Thymus (tissue), 11 donors: ENCODE data around the gene TRPV6. TPM values are rescaled to one million over a fixed set of nuclear protein-coding genes. Genes with fewer than 3 reads are reported as not detected.
A peak's percentile ranks its signal among the peaks of the same experiment; 100 is the strongest.

Experiments used
- DNase-seq, 9 donors: peaks; one replicate each; pipeline ENCODE4 v3.0.0-alpha.2; 2013; ENCODE audit warnings: low spot score in 9 of 9, low read depth in 6 of 9, missing footprints in 1 of 9
- H3K27ac ChIP-seq, 2 donors: one replicate each; pipeline ENCODE4 v1.5.1; 2013; ENCODE audit warnings: control low read depth in 1 of 2, low read depth in 1 of 2, low read length in 1 of 2, mild to moderate bottlenecking in 1 of 2, moderate library complexity in 1 of 2
- H3K27me3 ChIP-seq, 2 donors: one replicate each; pipeline ENCODE4 v1.5.1; 2013; ENCODE audit warnings: low read length in 1 of 2; ENCODE audit not compliant: control insufficient read depth in 2 of 2, insufficient read depth in 1 of 2
- H3K36me3 ChIP-seq, 2 donors: one replicate each; pipeline ENCODE4 v1.5.1; 2013; ENCODE audit warnings: low read length in 1 of 2, mild to moderate bottlenecking in 1 of 2, moderate library complexity in 1 of 2; ENCODE audit not compliant: control insufficient read depth in 2 of 2, insufficient read depth in 2 of 2
- H3K4me1 ChIP-seq, 2 donors: one replicate each; pipeline ENCODE4 v1.5.1; 2013; ENCODE audit warnings: low read length in 2 of 2; ENCODE audit not compliant: control insufficient read depth in 2 of 2, insufficient read depth in 2 of 2
- H3K4me3 ChIP-seq, 2 donors: one replicate each; pipeline ENCODE4 v1.5.1; 2013; ENCODE audit warnings: low read length in 2 of 2, control low read depth in 1 of 2, mild to moderate bottlenecking in 1 of 2
- H3K9me3 ChIP-seq, 2 donors: one replicate each; pipeline ENCODE4 v1.5.1; 2013; ENCODE audit warnings: low read length in 1 of 2, mild to moderate bottlenecking in 1 of 2; ENCODE audit not compliant: control insufficient read depth in 2 of 2, insufficient read depth in 1 of 2
- WGBS: extraction: QIAGEN DNeasy Blood & Tissue Kit; methylation state at CpG from one replicate; pipeline ENCODE4 v1.1.7; 2013; 5-methylcytosine and 5-hydroxymethylcytosine counted together
- polyA plus RNA-seq: library from polyadenylated mRNA; stranded (reverse); fragments of 200-250 nt; gene quantifications from one replicate; pipeline ENCODE4 v1.2.3, GENCODE V29; 2013
- total RNA-seq: library from RNA; stranded (reverse); fragments of 120-200 nt; gene quantifications from one replicate; pipeline ENCODE4 v1.2.4, GENCODE V29; 2013
- donor health status: healthy.

The TRPV6 gene
- total and polyA plus RNA-seq, 2 donors = 0.24 to 1.1 TPM

DNA sequence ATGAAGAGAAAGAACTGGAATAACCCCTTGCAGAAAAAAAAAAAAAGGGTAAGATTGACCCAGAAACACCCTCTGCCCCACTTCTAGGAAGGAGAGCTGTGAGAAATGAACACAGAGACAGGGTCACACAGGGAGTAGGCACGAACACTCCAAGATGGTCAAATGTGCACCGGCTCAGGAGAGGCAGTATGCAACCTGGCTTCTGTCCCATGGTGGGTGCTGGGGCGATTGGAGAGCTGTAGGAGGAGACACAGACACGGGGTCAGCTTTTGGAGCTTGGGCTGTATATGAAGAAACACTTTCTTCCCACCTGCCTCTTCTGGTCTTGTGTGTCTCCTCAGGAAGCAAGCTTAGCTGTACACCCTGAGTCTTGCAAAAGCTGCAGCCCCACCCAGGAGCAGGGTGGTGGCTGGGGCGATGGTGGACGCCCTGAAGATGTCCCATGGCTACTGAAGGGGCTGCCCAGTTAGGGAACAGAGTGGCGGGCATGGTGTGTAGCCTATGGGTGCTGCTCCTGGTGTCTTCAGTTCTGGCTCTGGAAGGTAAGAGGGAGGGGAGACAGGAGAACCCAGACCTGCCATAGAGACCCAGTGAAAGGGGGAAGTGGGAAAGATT lies 22.7 kb downstream of the TRPV6 start:
- DNase-seq = no peak
- no peaks in the 10 kb centered on the region for H3K9me3 ChIP-seq
- H3K36me3 ChIP-seq = peaks cover 61 to 81% of the 10 kb centered on the region in 2 donors
- WGBS = over 99% methylated on average over 7 of the region's 7 CpGs
- no peak overlapping the region for H3K4me3 ChIP-seq
- peaks cover 0 to 34% of the 10 kb centered on the region in 2 donors for H3K4me1 ChIP-seq
- H3K27ac ChIP-seq = no peak overlapping the region
- H3K27me3 ChIP-seq = no peaks in the 10 kb centered on the region

DNA sequence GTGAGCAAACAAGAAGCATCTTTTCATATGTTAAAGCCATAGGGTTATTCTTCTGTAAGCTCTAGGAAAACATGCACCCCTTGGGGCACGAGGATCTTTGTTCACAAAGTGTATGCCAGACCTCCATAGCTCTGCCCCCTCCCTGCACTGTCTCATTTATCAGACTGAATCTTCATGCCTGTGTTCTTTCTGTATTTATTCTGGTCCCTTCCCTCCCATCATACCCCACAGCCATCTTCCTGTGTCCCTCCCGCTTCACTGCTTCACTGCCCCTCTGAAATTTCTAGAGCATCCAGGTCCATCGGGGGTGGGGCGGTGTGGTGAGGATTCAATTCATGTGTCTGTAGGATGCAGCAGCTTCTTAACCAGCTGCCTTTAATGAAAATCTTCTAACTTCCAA lies 23.2 kb downstream of the TRPV6 start:
- Histone ChIP-seq H3K4me1 (peaks cover 0 to 33% of the 10 kb centered on the region in 2 donors), H3K9me3 (no peaks in the 10 kb centered on the region)
- 96% methylated on average over 4 of the region's 4 CpGs for WGBS

DNA sequence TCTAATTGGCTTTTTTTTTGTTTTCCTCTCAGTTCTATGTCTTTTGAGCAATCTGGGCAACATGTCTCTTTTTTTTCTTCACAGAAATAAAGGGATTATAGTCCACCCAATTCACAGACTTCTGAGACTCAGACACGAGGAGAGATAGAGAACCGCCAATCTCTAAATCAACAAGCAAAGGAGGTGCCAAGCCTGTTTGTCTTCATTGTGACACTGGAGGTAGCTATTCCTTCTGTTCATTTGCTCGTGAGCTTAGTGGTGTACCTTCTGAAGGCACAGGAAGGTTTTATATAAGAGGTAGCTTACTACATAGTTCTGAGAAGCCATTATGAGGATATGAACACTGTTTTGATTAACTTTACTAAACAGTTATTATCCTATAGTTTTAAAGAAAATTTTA lies 24.6 kb downstream of the TRPV6 start:
- DNase-seq = no peak
- no peaks in the 10 kb centered on the region for H3K9me3 ChIP-seq
- H3K36me3 ChIP-seq = peaks cover 41 to 74% of the 10 kb centered on the region in 2 donors
- no peaks in the 10 kb centered on the region for H3K27me3 ChIP-seq
- peaks cover 8 to 33% of the 10 kb centered on the region in 2 donors for H3K4me1 ChIP-seq
- WGBS = 87% methylated on average over 3 of the region's 3 CpGs
- no peak overlapping the region for H3K4me3 ChIP-seq
- no peak overlapping the region for H3K27ac ChIP-seq

More for the DNA sequence above, 23.2 kb downstream of the TRPV6 start:
- Histone ChIP-seq H3K36me3 (peaks cover 55 to 80% of the 10 kb centered on the region in 2 donors), H3K27ac (no peak overlapping the region), H3K27me3 (no peaks in the 10 kb centered on the region), H3K4me3 (no peak overlapping the region)
- DNase-seq = no peak

DNA sequence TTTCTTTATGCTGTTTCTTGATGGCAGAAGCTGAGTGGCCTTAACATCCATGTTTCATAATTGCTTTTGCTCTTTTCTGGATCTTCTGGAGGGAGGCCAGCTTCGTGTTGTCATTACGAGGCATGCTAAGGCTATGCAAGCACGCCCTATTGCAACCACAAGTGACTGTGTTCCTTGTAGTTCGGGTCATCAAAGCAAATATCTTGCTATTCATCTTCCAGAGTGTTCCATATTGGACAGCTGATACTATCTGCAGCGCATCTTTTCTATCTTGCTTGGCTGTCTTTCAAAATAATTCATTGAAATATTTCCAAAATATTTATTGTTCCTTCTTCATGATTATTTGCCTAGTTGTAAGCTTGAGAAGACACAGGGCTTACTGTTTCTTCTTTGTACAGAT lies 25.7 kb downstream of the TRPV6 start:
- peaks cover 10 to 31% of the 10 kb centered on the region in 2 donors for H3K4me1 ChIP-seq
- H3K36me3 ChIP-seq = peaks cover 35 to 62% of the 10 kb centered on the region in 2 donors
- peaks cover 0 to 5% of the 10 kb centered on the region in 2 donors for H3K9me3 ChIP-seq
- no peaks in the 10 kb centered on the region for H3K27me3 ChIP-seq
- WGBS = 90% methylated on average over 5 of the region's 5 CpGs
- H3K27ac ChIP-seq = no peak overlapping the region
- no peak overlapping the region for H3K4me3 ChIP-seq
- DNase-seq = no peak

DNA sequence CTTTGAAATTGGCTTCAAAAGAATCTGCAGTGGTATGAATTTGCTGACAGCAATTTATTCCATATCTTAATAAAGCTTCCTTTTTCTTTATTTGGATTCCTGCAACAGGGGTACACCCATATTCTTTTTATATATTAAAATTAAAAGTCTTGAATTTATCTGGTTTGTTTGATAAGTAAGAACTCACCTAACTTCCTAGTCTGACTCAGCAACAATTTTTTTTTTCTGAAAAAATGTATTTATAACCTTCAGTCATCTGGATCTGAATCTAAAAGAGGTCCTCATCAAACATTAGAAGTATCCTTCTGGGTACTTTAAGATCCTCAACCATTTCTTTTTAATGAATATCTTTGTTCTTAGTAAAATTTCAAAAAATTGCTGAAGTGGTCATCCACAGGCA lies 26.1 kb downstream of the TRPV6 start:
- Histone ChIP-seq H3K36me3 (peaks cover 30 to 58% of the 10 kb centered on the region in 2 donors), H3K9me3 (peaks cover 0 to 5% of the 10 kb centered on the region in 2 donors), H3K4me3 (no peak overlapping the region), H3K27me3 (no peaks in the 10 kb centered on the region), H3K4me1 (peaks cover 10 to 31% of the 10 kb centered on the region in 2 donors), H3K27ac (no peak overlapping the region)
- no peak for DNase-seq

DNA sequence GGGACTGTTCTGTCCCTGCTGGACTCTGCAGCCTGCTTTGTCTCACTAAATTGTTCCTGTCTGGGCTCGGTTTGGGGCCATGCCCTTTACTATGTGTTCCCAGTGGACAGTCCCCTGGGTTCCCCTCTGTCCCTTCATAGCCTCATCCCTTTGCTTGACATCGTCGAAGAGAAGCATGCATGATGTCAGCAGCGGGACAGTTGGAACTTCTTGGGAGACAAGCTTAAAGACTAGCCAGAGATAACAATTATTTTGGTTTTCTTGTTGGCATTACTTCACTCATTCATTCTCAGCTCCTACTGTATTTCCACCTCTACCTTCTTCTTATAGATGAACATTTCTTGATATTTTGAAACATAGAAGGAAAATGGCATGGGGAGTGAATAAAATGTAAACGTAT lies 27.9 kb downstream of the TRPV6 start:
- Histone ChIP-seq H3K36me3 (peaks cover 13 to 40% of the 10 kb centered on the region in 2 donors), H3K4me3 (peak overlapping the region in 1 of 2 donors; percentile 83), H3K27ac (peak overlapping the region in 1 of 2 donors; percentile 79), H3K9me3 (peaks cover 0 to 5% of the 10 kb centered on the region in 2 donors), H3K27me3 (no peaks in the 10 kb centered on the region), H3K4me1 (peaks cover 10 to 38% of the 10 kb centered on the region in 2 donors)
- WGBS = 95% methylated on average over 5 of the region's 5 CpGs
- DNase-seq = no peak

DNA sequence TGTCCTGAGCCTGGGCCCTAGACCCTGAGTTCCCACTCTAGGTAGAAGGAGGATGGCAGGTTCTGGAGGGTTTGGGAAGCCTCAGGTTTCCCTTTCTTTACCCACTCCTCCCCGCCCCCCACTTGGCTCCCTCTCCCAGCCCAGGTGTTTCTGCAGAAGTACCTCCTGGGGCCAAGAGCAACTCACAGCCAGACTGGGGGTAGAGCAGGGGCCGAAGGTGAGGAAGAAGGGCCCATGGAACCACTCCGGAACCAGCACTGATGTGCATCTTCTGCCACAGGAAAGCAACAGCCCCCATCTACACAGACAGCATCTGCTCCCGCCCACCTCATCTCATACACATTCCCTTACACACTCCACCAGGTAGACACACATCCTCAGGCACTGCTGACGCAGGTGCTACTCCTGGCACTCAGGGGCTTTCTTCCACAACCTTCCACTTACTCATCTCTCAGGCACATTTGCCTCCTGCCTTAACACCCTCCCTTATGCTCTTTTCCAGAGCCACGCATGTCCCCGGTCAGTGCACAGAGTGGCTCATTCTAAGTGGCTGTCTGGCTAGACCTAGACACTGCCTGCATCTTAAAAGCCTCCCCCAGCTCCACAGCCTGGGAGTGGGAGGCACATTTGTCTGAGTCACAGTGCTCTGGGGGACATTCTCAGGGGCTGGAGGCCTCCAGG lies 28.8 kb downstream of the TRPV6 start:
- Histone ChIP-seq H3K9me3 (peaks cover 0 to 5% of the 10 kb centered on the region in 2 donors), H3K36me3 (peaks cover 4 to 31% of the 10 kb centered on the region in 2 donors), H3K27me3 (no peaks in the 10 kb centered on the region), H3K27ac (peak overlapping the region; percentile 46 to 79), H3K4me3 (peak overlapping the region; percentile 80 to 83), H3K4me1 (peaks cover 10 to 38% of the 10 kb centered on the region in 2 donors)
- DNase-seq = peak in 1 of 9 donors; percentile 39
- WGBS = 72% methylated on average over 7 of the region's 7 CpGs

DNA sequence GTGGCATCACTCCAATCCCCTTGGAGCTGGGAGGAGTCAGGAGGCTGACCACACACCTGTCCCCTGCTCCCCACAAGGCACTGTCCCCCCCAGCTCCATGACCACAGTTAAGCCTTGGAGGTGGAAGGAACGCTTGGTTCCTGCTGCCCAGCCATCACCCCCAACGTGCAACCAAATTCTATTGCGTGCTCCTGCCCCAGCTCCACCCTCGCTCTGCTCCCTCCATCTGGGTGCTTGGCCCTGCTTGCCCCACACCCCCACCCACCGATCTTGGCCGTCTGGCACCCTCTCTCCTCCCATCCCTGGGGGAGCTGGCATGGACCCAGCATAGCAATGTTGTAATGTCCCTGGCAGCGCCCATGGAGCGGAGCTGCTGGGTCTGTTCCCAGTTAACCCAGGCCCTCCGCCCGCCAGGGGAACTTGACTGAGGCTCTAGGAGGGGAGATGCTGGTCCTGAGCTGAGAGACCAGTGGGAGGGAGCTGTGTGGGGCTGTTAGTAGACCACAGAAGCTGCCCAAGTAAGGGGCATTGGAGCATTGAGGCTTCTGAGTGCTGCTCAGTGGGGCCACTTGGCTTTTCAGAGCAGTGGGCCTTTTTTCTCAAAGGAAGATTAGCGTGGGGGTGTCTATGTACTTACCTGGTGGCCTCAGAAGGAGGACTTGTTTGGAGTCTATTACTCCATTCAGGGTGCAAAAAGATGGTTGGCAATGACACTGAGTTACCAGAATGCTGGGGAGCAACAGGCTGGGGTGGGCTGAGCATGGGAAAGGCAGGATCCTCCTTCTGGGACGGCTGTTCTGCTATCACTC lies 29.6 kb downstream of the TRPV6 start:
- WGBS = 77% methylated on average over 12 of the region's 12 CpGs
- Histone ChIP-seq H3K9me3 (peaks cover 0 to 5% of the 10 kb centered on the region in 2 donors), H3K4me3 (peak overlapping the region; percentile 80 to 83), H3K27me3 (no peaks in the 10 kb centered on the region), H3K4me1 (peaks cover 10 to 39% of the 10 kb centered on the region in 2 donors), H3K36me3 (peaks cover 2 to 24% of the 10 kb centered on the region in 2 donors), H3K27ac (peak overlapping the region; percentile 47 to 79)
- DNase-seq = peak in 1 of 9 donors; percentile 34
